ENCODE results near the gene PSMG1. TPM values are rescaled to one million over a fixed set of nuclear protein-coding genes. Genes with fewer than 3 reads are reported as not detected.

Gene PSMG1
- total RNA-seq, 4 donors from 2014 or later: 12.9 to 53.5 (median 30.3) TPM

GRCh38 chr21:39125752-39126485 lies 57.3 kb downstream of the PSMG1 start:
- ATAC-seq (peak; percentile 91 to 99), DNase-seq (peak in 1 of 2 donors; percentile 46)
- in situ Hi-C loops (cut with MboI; ENCODE audit: low sequenced_read_pairs in 4 of 4) (loop anchor here (5.0 to 25.0 kb wide), 4 partner anchors 321 to 614 kb away; partner anchors contain the start of gene ETS2 (in 3 of the 4)), intact Hi-C loops (cut with DNase I; ENCODE audit: low total_unique reads) (loop anchor here (1.0 to 5.0 kb wide), 4 partner anchors 37 to 392 kb away; partner anchors contain the start of gene ETS2)
- Histone ChIP-seq H3K27ac (peak overlapping the region in 2 of 4 donors; percentile 9 to 39), H3K9me3 (no peaks in the 10 kb centered on the region), H3K27me3 (no peaks in the 10 kb centered on the region), H3K4me3 (no peak overlapping the region), H3K36me3 (no peaks in the 10 kb centered on the region), H3K4me1 (peaks cover 6 to 9% of the 10 kb centered on the region in 2 donors)
- TF ChIP-seq CTCF (IDR thresholded peaks at IDR 0.05 in 4 of 5, conservative IDR thresholded peaks at IDR 0.05 in 1 of 5) (peak; percentile 54 to 67 (median 65)), POLR2A (IDR thresholded peaks at IDR 0.05) (no peak)

Other genes with a start within 250 kb of the PSMG1 start
- gene BRWD1, start 130.2 kb upstream of the PSMG1 start, total RNA-seq: 10 to 100 TPM; 42.2 to 65.7 (median 50.4) TPM
- gene HMGN1, start 165.6 kb upstream of the PSMG1 start, total RNA-seq: 10 to 100 TPM in 1 of 4 donors, 1 to 10 TPM in 3; 7.6 to 16.2 (median 9.1) TPM